OCI-M2 (cell line): ENCODE data around the gene STARD6.
"Not testable (repeated sequence)": the region's sequence is repeated elsewhere in the genome, so short reads cannot be mapped to it uniquely, and the experiment has no call there.

Source experiments
- DNase-seq: peaks from one replicate; lab custom pipeline; 2025; ENCODE audit not compliant: unreplicated experiment; lab: John Stamatoyannopoulos, UW

Gene STARD6

DNA sequence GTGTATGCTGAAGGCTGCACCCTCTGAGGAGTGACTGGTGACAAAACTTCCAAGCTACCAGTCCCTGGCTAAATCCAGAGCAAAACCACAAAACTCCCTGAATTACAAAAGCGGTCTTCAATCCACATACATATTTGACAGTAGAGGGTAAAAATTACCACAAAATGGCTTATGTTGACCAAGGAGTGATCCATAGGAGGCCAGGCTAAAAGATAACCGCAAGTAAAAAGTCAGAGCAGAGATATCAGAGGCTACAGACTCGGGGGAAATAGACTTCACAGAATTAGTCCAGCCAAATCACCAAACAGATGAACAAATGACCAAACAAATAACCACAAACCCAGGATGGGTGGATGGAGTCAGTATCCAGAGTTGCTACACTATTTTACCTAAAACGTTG, 19.4 kb downstream of the STARD6 start:
- no peak for DNase-seq

DNA sequence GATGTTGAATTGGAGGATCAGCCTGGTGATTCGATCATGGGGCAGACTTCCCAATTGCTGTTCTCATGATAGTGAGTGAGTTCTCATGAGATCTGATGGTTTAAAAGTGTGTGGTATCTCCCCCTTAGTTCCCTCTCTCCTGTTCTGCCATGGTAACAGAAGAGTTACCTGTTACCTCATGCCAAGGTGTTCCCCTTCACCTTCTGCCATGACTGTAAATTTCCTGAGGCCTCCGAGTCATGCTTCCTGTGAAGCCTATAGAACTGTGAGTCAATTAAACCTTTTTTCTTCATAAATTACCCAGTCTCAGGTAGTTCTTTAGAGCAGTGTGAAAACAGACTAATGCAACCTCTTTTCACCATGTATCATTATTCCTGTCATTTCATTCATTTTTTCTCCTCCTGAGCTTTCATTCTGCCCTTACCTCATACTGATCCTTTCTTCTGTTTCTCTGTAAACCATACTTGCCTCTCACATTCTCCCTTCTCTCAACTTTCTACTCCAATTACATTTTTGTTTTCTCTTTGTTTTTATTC, 22.0 kb downstream of the STARD6 start:
- DNase-seq, result no peak

DNA sequence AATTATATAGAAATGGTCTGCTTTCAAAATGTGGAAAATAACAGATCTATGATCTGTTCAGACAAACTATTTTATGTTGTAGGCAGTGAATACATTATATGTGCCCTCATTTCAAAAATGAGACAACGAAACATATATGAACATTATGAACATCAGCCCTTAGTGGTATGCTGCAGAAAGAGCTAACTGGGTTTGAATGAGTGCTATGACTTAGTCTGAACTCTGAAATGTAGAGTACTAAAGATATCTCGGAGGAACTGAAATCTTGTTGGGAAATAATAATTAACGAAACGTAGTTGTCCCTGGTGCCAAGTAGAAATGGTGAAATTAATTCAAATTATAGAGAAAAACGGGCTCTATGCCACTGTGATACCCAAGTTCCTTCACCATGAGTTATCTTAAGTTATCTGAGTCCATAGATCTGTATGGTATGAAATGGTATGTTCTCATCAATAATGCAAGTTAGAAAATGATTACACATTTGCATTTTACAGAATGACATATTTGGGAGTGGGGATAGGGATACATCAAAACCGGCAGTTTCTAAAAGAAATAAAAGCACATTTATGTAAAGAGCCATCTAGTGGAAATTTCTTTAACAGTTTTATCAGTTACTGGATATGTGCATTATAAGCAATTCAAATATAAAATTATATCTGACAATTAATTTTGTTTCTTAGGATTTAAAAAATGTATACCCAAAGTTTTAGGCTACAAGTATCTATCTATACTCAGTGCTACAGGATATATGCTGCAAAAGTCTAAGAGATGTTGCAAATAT, 26.7 kb downstream of the STARD6 start:
- DNase-seq, result no peak

DNA sequence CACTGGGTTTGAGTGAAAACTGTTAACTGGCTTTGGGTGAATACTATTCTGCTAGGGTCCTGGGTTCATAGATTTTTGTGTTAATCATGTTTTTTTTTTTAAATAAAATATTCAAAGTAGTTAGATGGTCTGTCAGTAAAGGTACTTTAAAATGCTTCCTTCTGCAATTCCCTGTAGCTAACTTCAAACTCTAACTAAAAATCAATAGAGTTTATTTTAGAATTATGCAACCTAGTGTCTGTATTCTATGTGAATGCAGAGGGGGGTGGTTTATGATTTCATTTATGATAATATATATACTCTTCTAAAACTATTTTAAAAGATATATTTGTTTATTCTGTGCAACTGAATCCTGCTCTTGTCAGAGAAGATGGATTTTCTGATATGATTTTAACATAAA, 27.9 kb downstream of the STARD6 start:
- no peak for DNase-seq

DNA sequence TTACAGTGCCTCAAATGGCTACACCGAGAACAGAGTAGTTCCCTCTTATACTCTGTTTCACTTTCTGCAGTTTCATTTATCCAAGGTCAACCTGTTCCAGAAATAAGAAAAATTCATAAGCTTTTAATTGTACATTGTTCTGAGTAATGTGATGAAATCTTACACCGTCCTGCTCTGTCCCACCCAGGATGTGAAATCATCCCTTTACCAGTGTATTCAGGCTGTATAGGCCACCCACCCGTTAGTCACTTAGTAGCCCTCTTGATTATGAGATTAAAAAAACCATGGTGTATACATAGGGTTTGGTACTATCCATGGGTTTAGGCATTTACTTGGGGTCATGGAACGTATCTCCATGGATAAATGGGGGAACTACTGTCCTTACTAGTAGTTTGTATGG, 29.8 kb downstream of the STARD6 start:
- no peak for DNase-seq

DNA sequence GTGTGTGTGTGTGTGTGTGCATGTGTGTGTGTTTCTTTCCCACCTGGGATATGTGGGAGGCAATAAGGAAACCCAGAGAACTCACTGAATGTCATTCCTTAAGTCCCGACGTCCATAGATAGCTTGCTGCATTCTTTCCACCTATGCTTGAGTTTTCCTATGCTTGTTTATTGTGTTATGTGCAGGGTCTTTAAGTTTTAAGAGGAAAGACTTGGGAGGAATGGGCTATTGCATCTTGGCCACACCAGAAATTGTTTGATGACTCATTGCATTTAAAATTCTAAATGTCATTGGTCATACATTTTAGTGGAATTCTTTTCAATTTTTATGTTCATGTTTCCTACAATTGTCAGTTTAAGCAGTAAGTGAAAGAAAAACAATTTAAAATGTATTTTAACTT, 33.7 kb downstream of the STARD6 start:
- DNase-seq, result no peak

DNA sequence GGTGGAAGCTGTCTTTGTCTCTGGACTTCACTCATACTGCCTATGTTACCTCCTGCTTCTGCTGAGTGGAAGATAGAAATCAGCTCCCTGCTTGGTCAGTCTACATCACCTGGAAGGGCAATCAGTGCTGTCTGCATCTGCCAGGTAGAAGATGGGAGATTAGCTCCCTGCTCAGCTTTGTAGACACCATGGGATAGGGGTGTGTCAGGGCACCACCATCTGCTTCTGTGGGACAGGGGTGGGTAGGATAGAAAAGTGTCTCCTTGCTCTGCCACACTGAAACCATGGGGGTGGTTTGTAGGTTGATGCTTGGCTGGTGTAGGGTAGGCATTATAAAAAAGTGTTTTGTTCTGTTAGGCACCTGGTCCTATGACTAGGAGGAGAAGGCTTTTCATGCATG, 34.1 kb downstream of the STARD6 start:
- no peak for DNase-seq

DNA sequence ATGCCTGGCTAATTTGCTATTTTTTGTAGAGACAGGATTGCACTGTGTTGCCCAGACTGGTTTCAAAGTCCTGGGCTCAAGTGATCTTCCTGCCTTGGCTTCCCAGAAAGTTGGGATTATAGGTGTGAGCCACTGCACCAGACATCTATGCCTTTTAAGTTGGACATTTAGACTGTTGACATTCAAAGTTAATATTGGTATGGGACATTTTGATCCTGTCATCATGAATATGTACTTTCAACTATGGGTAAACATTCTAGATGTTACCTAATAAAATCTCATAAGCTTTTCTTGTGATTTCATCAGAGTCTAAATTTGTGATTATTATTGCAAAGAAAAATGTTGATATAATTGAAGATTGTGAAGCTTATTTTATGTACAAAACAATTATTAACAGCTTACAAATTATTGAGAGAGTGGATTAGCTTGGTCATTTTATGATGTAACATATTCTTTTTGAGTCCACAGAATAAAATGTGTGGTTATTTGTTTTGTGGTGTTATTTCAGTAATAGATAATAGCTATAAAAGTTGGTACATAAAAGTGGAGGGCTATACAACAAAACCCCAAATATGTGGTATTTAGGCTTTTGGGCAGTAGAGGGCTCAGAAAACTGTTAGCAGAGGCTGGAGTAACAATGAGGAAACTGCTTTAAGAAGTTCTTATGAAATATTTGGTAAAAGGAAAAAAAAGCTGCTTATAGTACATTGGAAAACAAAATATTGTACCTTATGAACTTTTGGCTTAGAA, 41.4 kb downstream of the STARD6 start:
- DNase-seq, result no peak

DNA sequence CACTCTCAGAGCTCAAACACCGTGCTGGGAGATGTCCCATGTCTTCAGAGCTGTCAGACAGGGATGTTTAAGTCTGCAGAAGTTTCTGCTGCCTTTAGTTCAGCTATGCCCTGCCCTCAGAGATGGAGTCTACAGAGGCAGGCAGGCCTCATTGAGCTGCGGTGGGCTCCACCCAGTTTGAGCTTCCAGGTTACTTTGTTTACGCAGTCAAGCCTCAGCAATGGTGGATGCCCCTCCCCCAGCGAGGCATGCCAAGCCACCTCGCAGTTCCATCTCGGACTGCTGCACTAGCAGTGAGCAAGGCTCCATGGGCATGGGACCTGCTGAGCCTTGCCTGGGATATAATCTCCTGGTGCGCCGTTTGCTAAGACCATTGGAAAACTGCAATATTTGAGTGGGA, 48.1 kb downstream of the STARD6 start:
- not testable (repeated sequence) for DNase-seq

DNA sequence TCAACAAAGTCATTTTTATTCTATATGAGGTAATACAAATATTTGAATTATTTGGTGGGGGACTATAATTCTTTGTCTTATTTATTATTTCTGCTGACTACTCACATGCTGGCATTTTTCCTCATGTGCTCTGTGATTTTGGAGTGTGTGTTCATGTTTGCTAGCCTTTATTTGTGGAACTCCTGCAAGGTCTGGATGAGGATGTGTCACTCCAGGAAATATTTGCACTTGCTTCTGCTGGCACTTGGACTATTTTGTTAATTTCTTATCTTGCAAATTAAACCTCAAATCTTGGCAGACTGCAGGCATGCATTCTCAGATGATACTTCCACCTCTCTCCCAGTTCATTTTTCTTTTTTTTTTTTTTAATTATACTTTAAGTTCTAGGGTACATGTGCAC, 54.2 kb downstream of the STARD6 start:
- no peak for DNase-seq

DNA sequence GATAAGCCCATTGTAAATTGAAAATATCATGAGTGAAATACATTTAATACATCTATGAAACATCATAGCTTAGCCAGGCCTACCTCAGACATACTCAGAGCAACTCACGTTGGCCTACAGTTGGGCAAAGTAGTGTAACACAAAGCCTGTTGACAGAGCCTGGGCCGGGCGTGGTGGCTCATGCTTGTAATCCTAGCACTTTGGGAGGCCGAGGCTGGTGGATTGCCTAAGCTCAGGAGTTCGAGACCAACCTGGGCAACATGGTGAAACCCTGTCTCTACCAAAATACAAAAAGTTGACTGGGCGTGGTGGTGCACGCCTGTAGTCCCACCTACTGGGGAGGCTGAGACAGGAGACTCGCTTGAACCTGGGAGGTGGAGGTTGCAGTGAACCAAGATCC, 58.7 kb downstream of the STARD6 start:
- not testable (repeated sequence) for DNase-seq

DNA sequence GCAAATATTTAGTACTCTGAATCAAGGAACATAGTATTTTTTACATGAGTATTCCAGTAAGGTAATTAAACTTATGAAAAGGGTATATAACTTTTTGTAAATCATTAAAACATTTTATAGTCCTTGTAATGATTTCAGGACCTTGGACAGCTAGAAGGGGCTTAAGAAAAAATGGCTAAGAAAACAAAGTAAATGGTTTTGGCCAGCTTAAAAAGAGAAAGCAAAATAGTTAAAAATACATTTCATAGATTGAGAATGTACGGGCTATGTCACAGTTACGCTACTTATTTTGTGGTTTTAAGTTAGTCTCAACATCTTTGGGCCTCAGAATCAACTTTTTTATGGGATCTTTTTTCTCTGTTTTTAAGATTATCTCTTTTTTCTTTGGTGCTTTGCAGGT, 61.6 kb downstream of the STARD6 start:
- no peak for DNase-seq

DNA sequence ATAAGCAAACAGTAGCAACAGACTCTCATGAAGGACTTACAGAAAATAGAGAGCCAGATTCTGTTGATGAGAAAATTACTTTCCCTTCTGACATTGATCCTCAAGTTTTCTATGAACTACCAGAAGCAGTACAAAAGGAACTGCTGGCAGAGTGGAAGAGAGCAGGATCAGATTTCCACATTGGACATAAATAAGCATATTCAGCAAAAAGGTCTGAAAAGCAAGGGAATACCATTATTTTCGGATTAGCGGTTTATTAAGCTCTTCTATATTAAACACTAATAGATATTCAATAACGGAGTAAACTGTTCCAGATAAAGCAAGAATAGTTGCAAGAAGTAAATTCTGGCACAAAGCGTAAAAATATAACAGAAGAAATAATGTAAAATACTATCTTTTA, 63.4 kb downstream of the STARD6 start:
- no peak for DNase-seq

DNA sequence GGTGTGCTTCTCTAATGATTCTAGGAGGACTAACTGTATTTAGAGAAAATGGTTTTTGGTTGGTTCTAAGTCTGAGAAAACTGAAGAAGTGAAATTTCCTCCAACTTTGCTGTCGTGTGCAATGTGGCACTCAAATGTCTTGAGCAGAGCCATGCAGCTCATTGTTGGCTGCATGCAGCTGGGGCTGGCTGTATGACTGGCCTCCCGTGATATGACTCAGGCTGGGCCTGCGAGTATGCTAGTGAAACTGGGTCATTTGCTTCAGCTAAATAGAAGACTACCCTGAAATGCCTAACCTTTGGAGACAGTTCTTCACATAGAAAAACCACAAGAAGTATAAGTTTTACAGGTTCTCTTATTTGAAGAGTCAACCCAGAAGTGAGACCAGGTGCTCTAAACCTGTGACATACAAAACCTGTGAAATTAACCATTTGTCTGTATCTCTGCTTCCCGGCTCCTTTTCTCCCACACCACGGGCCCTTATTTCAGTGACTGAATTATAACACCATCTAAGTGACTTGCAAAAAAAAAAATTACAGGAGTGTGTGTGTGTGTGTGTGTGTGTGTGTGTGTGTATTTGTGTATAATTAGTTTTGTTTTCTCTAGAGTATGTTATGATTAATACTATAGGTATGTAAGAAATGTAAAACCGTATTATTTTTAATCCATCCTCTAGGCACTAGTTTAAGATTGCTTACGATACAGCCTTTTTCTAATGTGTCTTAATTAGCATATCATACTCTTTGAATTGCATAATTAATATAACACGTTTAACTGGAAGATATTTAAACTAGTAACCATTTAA, 72.5 kb downstream of the STARD6 start:
- DNase-seq, result no peak

DNA sequence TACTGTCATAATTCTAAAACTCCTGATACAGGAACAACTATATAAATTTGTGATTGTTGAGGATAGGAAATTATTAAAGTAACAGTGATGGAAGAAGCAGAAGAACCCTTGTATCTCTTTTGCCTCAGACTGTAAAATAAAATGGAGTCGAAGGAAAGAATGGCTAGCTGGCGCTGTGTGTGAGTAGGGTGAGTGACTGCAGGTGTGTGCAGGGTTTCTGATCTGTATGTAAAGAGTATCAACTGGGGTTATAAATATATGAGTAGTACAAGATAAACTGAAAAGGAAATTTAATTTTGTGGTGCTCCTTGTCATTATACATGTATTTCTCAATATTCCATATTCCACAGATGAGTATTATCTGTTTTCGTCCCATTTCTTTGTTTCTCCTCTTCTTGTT, 73.1 kb downstream of the STARD6 start:
- no peak for DNase-seq

DNA sequence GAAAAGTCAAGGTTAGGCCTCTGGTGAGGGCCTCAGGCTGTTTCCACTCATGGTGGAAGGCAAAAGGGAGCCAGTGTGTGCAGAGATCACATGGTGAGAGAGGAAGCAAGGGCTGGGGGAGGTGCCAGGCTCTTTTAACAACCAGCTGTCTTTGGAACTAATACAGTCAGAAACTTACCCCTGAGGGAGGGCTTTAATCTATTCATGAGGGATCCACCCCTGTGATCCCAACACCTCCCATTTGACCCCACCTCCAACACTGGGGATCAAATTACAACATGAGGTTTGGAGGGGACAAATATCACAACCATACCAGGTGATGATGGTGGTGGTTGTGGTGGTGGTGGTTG, 77.5 kb downstream of the STARD6 start:
- DNase-seq, result no peak

DNA sequence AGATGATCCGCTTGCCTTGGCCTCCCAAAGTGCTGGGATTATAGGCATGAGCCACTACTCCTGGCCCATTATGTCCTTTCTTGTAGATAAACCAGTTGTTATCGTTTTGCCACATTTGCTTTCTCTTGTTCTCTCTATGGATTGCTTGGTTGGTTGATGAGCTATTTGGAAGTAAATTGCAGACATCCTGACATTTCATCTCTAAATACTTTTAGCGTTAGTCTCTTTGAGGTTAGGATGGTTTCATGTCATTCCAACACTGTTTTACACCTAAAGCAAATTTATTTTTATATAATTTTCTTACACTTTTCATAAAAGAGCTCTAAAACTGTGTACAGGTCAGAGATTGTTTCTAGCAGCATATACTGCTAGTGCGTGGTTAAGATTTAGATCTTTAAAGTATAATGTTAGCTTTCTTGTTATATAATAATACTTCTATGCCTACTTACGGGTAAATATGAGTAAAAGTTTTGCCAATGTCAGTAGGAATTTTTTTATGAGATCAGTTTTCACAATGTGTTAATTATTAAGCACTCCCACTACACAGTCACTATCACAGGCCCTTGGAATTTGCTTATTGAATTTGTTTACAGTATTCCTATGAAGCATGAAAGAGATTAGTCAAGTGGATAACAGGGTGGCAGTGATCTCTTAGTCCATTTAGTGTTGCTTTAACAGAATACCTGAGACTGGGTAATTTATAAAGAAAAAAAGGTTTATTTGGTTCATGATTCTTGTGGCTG, 78.0 kb downstream of the STARD6 start:
- no peak for DNase-seq

DNA sequence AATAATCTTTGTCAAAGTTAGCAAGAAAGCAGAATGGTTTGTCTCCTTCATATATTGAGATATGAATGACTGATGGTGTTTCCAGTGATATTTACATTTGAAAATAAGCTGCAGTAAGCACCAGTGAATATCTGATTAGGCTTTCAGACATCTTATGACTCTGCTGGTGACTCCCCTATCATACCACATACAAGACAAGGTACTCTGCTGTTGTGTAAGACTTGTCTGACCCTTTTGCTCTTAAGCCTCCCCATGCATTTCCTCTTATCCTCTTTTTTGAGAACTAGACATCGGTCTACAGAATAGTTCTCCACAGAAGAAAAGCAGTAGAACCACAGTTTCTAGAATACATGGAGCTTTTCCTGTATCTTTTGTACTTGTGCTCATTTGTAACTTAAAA, 79.0 kb downstream of the STARD6 start:
- no peak for DNase-seq

DNA sequence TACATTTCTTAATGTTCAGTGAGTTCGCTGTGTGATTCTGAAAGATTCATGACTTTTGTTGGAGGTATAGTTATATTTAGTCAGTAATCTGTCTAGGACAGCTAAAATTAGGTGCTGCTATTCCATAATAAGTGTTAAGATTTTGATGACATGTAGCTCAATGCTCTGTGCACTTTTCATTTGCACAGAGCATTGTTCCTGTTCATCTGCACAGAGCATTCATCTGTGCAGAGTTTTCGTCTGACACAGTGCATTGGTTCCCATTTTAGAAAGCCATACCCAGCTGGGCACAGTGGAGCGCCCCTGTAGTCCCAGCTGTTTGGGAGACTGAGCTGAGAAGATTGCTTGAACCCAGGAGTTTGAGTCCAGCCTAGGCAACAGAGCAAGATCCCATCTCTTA, 79.8 kb downstream of the STARD6 start:
- no peak for DNase-seq
